Kidney (tissue), 14 donors: ENCODE data around the gene ARF6. TPM values are rescaled to one million over a fixed set of nuclear protein-coding genes. Genes with fewer than 3 reads are reported as not detected.
A peak's percentile ranks its signal among the peaks of the same experiment; 100 is the strongest.

ENCODE experiments used
- DNase-seq, 5 donors: peaks; one replicate each; pipeline ENCODE4 v3.0.0-alpha.2; 2013 to 2020
- FAIRE-seq: peaks from 2 replicates; lab custom pipeline; 2012; peaks lifted over from hg19 to GRCh38; lab: Jason Lieb, UNC
- H3K27ac ChIP-seq, 2 donors: one replicate each; pipeline ENCODE4 v1.7.0; 2013; ENCODE audit warnings: low read depth in 2 of 2, low read length in 2 of 2, inconsistent platforms in 1 of 2
- H3K27me3 ChIP-seq: one replicate; pipeline ENCODE4 v1.7.1; 2013; ENCODE audit warnings: low read length, inconsistent platforms; ENCODE audit not compliant: control insufficient read depth, insufficient read depth
- H3K36me3 ChIP-seq, 3 donors: one replicate each; pipeline versions ENCODE4 v1.7.0 to v1.7.1; 2013; ENCODE audit warnings: low read length in 3 of 3, control low read depth in 1 of 3, inconsistent platforms in 1 of 3; ENCODE audit not compliant: insufficient read depth in 3 of 3, control insufficient read depth in 2 of 3
- H3K4me1 ChIP-seq, 3 donors: one replicate each; pipeline versions ENCODE4 v1.7.0 to v1.7.1; 2013; ENCODE audit warnings: low read length in 3 of 3, inconsistent platforms in 1 of 3, low read depth in 1 of 3; ENCODE audit not compliant: control insufficient read depth in 2 of 3, insufficient read depth in 2 of 3
- H3K4me3 ChIP-seq, 3 donors: one replicate each; pipeline versions ENCODE4 v1.7.0 to v1.8.1; 2013; ENCODE audit warnings: low read length in 3 of 3, control low read depth in 1 of 3, inconsistent platforms in 1 of 3
- H3K9ac ChIP-seq, 3 donors: one replicate each; pipeline versions ENCODE4 v1.7.0 to v1.7.1; 2013; ENCODE audit warnings: low read length in 3 of 3, control low read depth in 1 of 3, inconsistent platforms in 1 of 3
- H3K9me3 ChIP-seq, 3 donors: one replicate each; pipeline versions ENCODE4 v1.7.0 to v1.7.1; 2013; ENCODE audit warnings: low read length in 3 of 3, control low read depth in 1 of 3, inconsistent platforms in 1 of 3; ENCODE audit not compliant: control insufficient read depth in 2 of 3, insufficient read depth in 1 of 3
- intact Hi-C: fragments of 100-400 bp; cut with DNase I; formaldehyde crosslinking; loops from one replicate; pipeline ENCODE4 v1.11.1; 2022
- polyA plus RNA-seq: library from polyadenylated mRNA; stranded (reverse); fragments of 350-450 nt; fragmentation: Illumina TruSeq; extraction: RNeasy Lipid Tissue Mini Kit (QIAGEN cat#74804); gene quantifications from one replicate; pipeline ENCODE4 v1.2.3, GENCODE V29; 2014; ENCODE audit warnings: low read depth, low replicate concordance; ENCODE audit not compliant: insufficient read depth
- total RNA-seq: library from RNA; stranded (reverse); fragmentation: NEBNext Ultra II Directional; extraction: Animal tissue kit (Norgen Biotek cat#: 25700); gene quantifications from one replicate; pipeline ENCODE4 v1.2.1, GENCODE V29; 2021
- TF ChIP-seq, protein P1 (sequence below): IDR thresholded peaks from 3 replicates; pipeline ENCODE4 v1.5.1; 2012; ENCODE audit warnings: mild to moderate bottlenecking, moderate library complexity, borderline replicate concordance; ENCODE audit not compliant: insufficient read depth; ENCODE audit errors: extremely low read depth
- donor health status: control.
- donor health status: control.
- donor health status: control.
- donor health status: control.
- donor health status: control.
- donor health status: DM: yes; HTN: yes; CAD: no.
- donor health status: Normal renal cell carcinoma (clear cell type).

ARF6 gene
- total and polyA plus RNA-seq, 2 donors from 2014 or later, result 38.9 to 87.1 TPM

DNA sequence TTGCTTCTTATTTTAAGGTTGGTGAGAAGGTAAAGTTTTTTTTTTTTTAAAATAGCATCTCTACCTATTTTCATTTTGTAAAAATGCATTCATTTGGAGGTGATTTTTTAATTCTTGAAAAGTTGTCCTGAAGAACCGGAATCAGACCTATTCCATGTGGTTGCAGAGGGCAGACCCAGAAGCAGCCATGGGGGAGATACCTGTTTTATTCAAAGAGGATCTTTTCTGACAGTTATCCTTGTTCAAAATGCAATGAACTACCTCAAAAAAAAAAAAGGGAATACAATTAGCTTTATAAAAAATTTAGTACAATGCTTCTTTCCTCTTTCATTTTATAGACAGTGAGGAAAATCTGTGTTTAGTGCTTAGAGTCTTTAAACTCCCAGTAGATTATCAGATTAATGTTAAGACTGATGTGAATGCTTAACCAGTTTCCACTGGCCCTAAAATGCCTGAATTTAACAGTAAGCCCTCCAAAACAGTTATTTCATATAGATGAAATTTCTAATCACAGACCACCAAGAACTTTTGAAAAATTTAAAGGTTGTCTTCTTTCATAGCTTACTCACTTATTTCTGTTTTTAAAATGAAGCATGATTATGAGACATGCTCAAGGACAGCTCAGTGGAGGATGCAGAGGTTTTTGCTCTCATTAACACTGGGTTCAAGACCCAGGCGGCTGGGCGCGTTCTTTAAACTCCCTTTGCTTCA is 31.7 kb upstream of the ARF6 start:
- Histone ChIP-seq H3K4me3 (peak overlapping the region; percentile 89 to 99 (median 95)), H3K36me3 (no peaks in the 10 kb centered on the region), H3K4me1 (peaks cover 2 to 8% (median 3%) of the 10 kb centered on the region in 3 donors), H3K9me3 (no peaks in the 10 kb centered on the region), H3K27ac (peak overlapping the region; percentile 94 to 97), H3K27me3 (no peaks in the 10 kb centered on the region), H3K9ac (peak overlapping the region; percentile 96 to 99 (median 98))
- no peak for DNase-seq
- FAIRE-seq, result no peak
- TF ChIP-seq, protein P1, sequence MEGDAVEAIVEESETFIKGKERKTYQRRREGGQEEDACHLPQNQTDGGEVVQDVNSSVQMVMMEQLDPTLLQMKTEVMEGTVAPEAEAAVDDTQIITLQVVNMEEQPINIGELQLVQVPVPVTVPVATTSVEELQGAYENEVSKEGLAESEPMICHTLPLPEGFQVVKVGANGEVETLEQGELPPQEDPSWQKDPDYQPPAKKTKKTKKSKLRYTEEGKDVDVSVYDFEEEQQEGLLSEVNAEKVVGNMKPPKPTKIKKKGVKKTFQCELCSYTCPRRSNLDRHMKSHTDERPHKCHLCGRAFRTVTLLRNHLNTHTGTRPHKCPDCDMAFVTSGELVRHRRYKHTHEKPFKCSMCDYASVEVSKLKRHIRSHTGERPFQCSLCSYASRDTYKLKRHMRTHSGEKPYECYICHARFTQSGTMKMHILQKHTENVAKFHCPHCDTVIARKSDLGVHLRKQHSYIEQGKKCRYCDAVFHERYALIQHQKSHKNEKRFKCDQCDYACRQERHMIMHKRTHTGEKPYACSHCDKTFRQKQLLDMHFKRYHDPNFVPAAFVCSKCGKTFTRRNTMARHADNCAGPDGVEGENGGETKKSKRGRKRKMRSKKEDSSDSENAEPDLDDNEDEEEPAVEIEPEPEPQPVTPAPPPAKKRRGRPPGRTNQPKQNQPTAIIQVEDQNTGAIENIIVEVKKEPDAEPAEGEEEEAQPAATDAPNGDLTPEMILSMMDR, result no peak
- intact Hi-C loops, result no loop called here

DNA sequence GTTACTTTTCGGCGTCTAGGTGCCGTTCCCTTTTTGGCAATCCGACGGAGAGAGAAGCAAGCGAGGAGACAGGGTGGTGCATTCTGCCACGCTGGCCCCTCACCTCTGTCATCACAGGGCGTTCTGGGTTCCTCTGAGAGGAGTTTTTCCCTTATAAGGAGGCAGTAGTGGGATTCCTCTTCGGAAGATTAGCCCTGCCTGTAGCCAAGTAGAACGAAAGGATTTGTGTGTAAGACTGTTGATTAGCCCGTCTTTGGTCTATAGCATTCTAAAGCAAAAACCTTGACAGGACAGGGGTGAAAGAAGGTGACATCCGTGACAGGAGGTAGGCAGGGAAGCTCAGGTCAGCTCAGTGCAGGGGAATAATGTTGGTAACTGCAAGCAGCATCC is 31.2 kb upstream of the ARF6 start:
- Histone ChIP-seq H3K9me3 (no peaks in the 10 kb centered on the region), H3K36me3 (no peaks in the 10 kb centered on the region), H3K27ac (peak overlapping the region; percentile 94 to 97), H3K27me3 (no peaks in the 10 kb centered on the region), H3K9ac (peak overlapping the region; percentile 96 to 99 (median 98)), H3K4me3 (peak overlapping the region; percentile 89 to 99 (median 95)), H3K4me1 (peaks cover 2 to 8% (median 3%) of the 10 kb centered on the region in 3 donors)
- intact Hi-C loops, result no loop called here
- TF ChIP-seq, protein P1, result no peak
- DNase-seq, result peak in 4 of 5 donors; percentile 74 to 88 (median 86)
- FAIRE-seq, result no peak

DNA sequence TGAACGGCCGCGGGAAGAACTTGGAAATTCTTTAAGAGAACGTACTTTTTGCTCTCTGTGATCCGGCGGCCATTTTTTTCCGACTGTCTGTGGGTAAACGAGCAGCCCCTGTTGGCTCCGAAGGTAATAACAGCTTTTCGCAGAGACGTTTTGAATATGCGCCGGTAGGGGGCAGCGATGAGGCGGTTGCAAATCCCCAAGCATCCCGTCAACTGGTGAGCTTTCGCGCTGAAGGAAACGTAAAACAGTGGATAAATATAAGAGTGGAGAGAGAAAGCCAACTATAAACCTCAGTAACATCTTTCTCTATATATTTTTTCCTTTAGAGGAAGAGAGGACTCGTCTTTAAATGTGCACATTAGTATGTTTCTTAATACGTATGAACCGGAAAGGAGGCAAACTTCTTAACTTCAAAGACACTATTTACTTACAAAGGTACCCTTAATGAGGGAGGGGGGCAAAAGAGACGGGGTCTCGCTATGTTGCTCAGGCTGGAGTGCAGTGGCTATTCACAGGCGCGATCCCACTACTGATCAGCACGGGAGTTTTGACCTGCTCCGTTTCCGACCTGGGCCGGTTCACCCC is 30.7 kb upstream of the ARF6 start:
- Histone ChIP-seq H3K27me3 (no peaks in the 10 kb centered on the region), H3K4me3 (peak overlapping the region; percentile 89 to 99 (median 95)), H3K9ac (peak overlapping the region; percentile 96 to 99 (median 98)), H3K36me3 (no peaks in the 10 kb centered on the region), H3K9me3 (no peaks in the 10 kb centered on the region), H3K4me1 (peaks cover 2 to 8% (median 3%) of the 10 kb centered on the region in 3 donors), H3K27ac (peak overlapping the region; percentile 94 to 97)
- intact Hi-C loops, result no loop called here
- DNase-seq (peak; percentile 89 to 96 (median 94)), FAIRE-seq (no peak)
- TF ChIP-seq, protein P1, result peak; percentile 100
